Measurements from ENCODE around the gene RELN.

RELN gene

DNA sequence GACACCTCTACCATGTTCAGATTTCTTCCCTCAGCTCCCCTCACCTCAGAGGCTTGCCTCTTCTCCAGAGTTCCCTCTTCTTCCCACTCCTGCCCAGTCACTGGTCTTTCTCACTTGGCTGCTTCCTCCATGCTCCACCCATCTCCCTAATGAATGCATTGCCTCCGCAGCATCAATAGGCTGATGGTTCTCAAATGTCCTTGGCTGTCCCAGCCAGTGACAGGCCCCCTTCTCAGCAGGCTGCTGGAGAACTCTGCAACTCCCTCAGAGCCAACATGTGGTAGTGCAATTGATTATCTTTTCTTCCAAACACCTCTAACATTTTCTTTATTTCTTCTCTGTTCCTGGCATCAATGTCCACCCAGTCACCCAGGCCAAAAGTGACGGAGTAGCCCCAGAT lies 218.2 kb downstream of the RELN start:
- H3K4me3 ChIP-seq (ENCODE audit: low read length): no peak overlapping the region
- TF ChIP-seq, protein P1, sequence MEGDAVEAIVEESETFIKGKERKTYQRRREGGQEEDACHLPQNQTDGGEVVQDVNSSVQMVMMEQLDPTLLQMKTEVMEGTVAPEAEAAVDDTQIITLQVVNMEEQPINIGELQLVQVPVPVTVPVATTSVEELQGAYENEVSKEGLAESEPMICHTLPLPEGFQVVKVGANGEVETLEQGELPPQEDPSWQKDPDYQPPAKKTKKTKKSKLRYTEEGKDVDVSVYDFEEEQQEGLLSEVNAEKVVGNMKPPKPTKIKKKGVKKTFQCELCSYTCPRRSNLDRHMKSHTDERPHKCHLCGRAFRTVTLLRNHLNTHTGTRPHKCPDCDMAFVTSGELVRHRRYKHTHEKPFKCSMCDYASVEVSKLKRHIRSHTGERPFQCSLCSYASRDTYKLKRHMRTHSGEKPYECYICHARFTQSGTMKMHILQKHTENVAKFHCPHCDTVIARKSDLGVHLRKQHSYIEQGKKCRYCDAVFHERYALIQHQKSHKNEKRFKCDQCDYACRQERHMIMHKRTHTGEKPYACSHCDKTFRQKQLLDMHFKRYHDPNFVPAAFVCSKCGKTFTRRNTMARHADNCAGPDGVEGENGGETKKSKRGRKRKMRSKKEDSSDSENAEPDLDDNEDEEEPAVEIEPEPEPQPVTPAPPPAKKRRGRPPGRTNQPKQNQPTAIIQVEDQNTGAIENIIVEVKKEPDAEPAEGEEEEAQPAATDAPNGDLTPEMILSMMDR (IDR thresholded peaks at IDR 0.05; ENCODE audit: insufficient read depth, low read depth, low read length, missing control alignments): no peak
- DNase-seq (ENCODE audit: low read depth): no peak

DNA sequence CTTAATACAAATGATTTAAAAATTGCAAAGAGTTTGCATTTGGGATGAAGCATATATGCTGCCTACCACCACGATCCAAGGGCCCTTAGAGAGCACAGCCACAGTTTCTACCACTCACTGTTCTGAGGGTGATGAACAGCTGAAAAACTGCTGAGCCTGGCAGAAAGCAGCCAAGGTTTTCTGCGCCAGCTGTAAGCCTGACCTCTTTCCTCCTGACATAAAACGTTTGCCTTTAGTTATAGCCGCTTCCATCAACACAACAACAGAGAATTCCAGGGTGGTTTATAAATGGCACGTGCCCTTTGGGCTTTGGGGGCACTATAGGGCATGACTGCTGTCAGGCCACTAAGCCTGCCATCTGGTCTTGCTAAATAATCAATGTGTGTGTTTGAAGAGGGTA lies 222.8 kb downstream of the RELN start:
- TF ChIP-seq, protein P1 (IDR thresholded peaks at IDR 0.05; ENCODE audit: insufficient read depth, low read depth, low read length, missing control alignments): no peak
- no peak for DNase-seq (ENCODE audit: low read depth)

DNA sequence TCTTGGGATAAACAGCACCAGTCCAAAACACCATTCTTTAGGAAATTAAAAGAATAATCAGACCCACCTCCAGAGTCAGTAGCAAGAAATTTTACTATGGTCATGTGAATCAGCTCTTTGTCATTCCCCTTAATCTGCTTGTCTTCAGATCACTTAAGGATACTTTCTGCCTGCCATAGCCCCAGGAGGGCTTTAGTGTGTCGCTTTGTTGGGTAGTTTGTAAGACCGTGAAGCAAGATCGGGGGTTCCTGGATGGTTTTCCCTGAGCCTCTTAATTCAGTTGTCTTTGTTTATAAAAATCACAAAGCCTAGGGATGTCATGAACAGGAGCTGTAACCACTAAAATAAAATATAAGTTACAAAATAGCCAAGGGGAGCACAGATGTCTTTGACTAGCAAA lies 223.6 kb downstream of the RELN start:
- TF ChIP-seq, protein P1 (IDR thresholded peaks at IDR 0.05; ENCODE audit: insufficient read depth, low read depth, low read length, missing control alignments): no peak
- DNase-seq (ENCODE audit: low read depth): no peak
- no peak overlapping the region for H3K4me3 ChIP-seq (ENCODE audit: low read length)

More for the DNA sequence above, 222.8 kb downstream of the RELN start:
- H3K4me3 ChIP-seq (ENCODE audit: low read length): no peak overlapping the region

DNA sequence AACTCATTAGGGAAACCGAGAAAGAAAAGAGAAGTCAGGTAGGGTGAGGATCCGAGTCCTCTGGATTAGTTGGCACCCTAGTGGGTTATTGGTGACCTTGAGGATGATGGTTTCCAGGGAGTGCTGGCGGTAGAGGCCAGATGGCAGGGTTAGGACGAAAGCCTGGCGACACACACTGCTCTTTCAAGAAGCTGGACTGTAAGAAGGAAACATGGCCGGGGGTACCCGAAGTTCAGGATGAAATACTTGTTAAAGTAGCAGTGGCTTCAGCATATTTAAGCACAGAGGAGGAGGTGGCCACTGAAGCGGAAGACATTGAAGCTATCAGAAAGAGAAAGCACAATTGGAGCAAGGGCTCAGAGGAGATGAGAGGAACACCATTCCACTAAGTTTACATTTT lies 224.6 kb downstream of the RELN start:
- no peak overlapping the region for H3K4me3 ChIP-seq (ENCODE audit: low read length)
- TF ChIP-seq, protein P1 (IDR thresholded peaks at IDR 0.05; ENCODE audit: insufficient read depth, low read depth, low read length, missing control alignments): no peak
- no peak for DNase-seq (ENCODE audit: low read depth)

DNA sequence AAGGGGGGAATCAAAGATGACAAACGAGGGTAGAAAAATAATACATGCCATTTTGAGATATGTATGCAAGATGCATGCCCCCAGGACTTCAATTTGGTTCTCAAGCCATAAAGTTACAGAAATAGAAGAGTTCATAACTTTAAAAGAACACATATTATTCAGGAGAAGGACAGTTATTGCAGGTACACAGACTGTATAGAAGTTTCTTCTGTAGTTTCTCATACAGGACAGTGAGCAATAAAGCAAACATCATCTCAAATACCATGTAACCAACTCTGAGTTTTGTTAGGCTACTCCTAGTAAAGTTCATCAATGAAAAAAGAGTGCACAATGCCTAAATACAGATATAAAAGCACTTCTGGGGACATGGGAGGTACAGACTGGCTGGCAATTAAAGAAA lies 226.6 kb downstream of the RELN start:
- TF ChIP-seq, protein P1 (IDR thresholded peaks at IDR 0.05; ENCODE audit: insufficient read depth, low read depth, low read length, missing control alignments): no peak
- H3K4me3 ChIP-seq (ENCODE audit: low read length): no peak overlapping the region
- DNase-seq (ENCODE audit: low read depth): no peak

DNA sequence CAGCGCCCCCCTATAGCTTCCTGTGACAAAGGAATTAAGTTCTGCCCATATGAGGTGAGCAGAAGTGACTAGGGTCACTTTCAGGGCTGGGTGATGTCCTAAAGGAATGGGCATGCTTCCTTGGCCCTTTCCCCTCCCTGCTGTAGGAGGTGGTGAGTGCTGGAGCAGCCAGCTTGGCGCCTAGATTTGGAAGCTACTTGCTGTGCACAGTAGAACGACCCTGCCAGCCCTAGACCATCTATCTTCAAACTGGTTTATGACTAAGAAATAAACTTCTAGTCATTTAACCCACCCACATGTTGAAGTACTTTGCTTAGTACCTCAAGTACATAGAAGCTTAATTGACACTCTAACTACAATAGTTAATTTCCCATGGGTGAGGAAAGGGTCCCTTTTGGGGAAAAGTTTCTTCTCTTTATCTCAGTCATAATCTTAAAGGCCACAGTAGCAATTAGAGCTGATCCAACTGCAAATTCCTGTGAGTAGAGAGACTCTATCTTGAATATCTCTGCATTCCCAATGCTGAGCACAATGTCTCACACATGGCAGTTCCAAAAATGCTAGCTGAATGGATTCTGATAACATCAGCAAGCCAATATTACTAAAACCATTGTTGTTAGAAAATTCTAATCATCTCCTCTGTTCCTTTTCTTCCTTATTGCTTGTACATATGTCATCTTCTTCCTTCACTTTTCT lies 227.2 kb downstream of the RELN start:
- TF ChIP-seq, protein P1 (IDR thresholded peaks at IDR 0.05; ENCODE audit: insufficient read depth, low read depth, low read length, missing control alignments): no peak
- H3K4me3 ChIP-seq (ENCODE audit: low read length): no peak overlapping the region
- no peak for DNase-seq (ENCODE audit: low read depth)

DNA sequence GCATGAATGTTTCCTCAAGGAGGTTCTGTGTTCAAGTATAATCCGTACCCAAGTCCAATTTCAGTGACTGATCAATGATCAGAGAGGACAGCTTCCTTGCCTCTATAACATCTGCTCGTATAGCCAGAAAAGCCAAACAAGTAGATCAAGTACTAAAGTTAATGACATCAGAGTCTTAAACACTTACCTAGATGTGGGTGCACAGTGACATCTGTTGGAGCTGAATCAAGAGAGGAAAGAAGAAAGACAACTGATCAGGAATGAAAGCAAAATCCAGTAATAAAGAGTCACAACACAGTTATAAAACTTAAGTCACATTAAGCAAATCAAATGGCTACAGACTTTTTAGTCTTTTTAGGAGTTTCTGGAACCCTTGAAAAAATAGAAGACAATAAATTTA lies 236.5 kb downstream of the RELN start:
- DNase-seq (ENCODE audit: low read depth): peak; percentile 59

More for the DNA sequence above, 236.5 kb downstream of the RELN start:
- TF ChIP-seq, protein P1 (IDR thresholded peaks at IDR 0.05; ENCODE audit: insufficient read depth, low read depth, low read length, missing control alignments): peak; percentile 32
- H3K4me3 ChIP-seq (ENCODE audit: low read length): no peak overlapping the region

Measured in epithelial cell of esophagus (primary cell).